Spinal cord (tissue), 10 donors: Measurements from ENCODE around the gene SCML2. TPM values are rescaled to one million over a fixed set of nuclear protein-coding genes. Genes with fewer than 3 reads are reported as not detected.
"Not testable (repeated sequence)": the region's sequence is repeated elsewhere in the genome, so short reads cannot be mapped to it uniquely, and the experiment has no call there.

Experiments used
- DNase-seq, 6 donors: peaks; one replicate each; pipeline versions ENCODE4 v3.0.0 to v3.0.0-alpha.2; 2013 to 2015; ENCODE audit warnings: low spot score in 6 of 6, low read depth in 4 of 6
- H3K27ac ChIP-seq: one replicate; pipeline ENCODE4 v1.5.1; 2013; ENCODE audit warnings: low read depth, low read length, control low read depth
- H3K27me3 ChIP-seq: one replicate; pipeline ENCODE4 v1.6.1; 2013; ENCODE audit warnings: low read length; ENCODE audit not compliant: control insufficient read depth, insufficient read depth
- H3K36me3 ChIP-seq: one replicate; pipeline ENCODE4 v1.6.1; 2013; ENCODE audit warnings: low read length; ENCODE audit not compliant: control insufficient read depth, insufficient read depth
- H3K4me1 ChIP-seq: one replicate; pipeline ENCODE4 v1.6.1; 2013; ENCODE audit warnings: low read length; ENCODE audit not compliant: control insufficient read depth, insufficient read depth
- H3K4me3 ChIP-seq: one replicate; pipeline ENCODE4 v1.5.1; 2013; ENCODE audit warnings: low read depth, low read length, control low read depth
- H3K9me3 ChIP-seq: one replicate; pipeline ENCODE4 v1.6.1; 2013; ENCODE audit warnings: low read length; ENCODE audit not compliant: control insufficient read depth, insufficient read depth
- WGBS: methylation state at CpG from one replicate; pipeline ENCODE4 v1.1.5; 2013; ENCODE audit warnings: missing lambda C conversion rate; ENCODE audit not compliant: insufficient coverage; 5-methylcytosine and 5-hydroxymethylcytosine counted together
- polyA plus RNA-seq, 2 donors: library from polyadenylated mRNA; unstranded; fragments of 120-200 nt; gene quantifications; one replicate each; pipeline ENCODE4 v1.2.1, GENCODE V29; 2013; ENCODE audit not compliant: insufficient read length in 2 of 2
- total RNA-seq, 2 donors: library from RNA; depleted of rRNA in 1 of 2; stranded (reverse); fragments of 120-200 nt in 1 of 2; fragments of >200 nt in 1 of 2; gene quantifications; one replicate each; pipeline versions ENCODE4 v1.2.3 to v1.2.4, GENCODE V29; 2013 to 2014
- donor health status: healthy.

The SCML2 gene
- total and polyA plus RNA-seq, 4 donors, result 3.9 to 5.8 (median 5.2) TPM

DNA sequence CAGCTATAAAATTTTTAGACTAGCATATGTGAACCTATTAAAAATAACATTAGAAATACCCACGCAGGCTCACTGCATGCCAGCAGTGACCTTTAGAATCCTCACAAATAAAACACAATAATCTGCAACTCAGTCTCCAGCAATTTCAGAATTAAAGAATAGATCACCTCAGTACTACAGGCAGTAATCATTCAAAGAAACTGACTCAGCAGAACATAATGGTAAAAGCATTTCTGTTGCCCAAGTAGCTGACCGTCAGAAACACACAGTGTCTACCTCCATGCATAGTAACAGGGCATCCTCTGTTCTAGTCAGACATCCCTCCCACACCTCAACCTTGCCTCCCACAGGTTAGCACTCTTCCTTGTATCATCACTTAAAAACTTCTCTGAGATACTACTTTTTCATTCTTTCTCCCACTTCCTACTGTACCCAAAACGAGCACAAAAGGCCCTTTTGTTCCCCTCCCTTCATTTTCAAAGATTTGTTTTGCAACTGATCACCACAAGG, 68.1 kb downstream of the SCML2 start:
- no peaks in the 10 kb centered on the region for H3K4me1 ChIP-seq
- H3K27me3 ChIP-seq, result peaks cover 7% of the 10 kb centered on the region
- no peaks in the 10 kb centered on the region for H3K9me3 ChIP-seq
- H3K4me3 ChIP-seq, result no peak overlapping the region
- peak in 1 of 6 donors; percentile 4 for DNase-seq
- H3K36me3 ChIP-seq, result no peaks in the 10 kb centered on the region
- WGBS, result 68% methylated on average over 2 of the region's 3 CpGs
- H3K27ac ChIP-seq, result no peak overlapping the region

DNA sequence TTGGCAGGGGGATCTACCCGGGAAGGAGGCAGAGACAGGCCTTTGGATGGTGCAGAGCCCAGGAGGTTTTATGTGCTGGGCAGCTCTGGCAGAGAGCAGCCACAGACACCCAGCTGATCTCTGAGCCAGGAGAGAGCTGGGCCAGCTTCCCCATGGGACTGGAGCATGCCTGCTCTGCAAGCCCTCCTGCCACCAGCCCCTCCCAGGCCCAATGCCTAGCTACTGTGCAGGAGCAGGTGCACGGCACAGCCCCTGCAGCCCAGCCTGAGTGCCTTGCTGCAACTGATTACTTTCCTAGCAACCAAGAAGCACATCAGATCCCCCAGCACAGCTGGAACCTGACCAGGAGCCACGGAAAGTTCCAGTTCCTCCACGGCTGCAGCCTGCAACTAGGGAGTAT, 76.0 kb downstream of the SCML2 start:
- Histone ChIP-seq H3K27me3 (no peaks in the 10 kb centered on the region), H3K27ac (no peak overlapping the region), H3K4me3 (no peak overlapping the region), H3K36me3 (no peaks in the 10 kb centered on the region), H3K4me1 (no peaks in the 10 kb centered on the region), H3K9me3 (peaks cover 6% of the 10 kb centered on the region)
- no peak for DNase-seq
- WGBS, result 79% methylated on average over 4 of the region's 4 CpGs

DNA sequence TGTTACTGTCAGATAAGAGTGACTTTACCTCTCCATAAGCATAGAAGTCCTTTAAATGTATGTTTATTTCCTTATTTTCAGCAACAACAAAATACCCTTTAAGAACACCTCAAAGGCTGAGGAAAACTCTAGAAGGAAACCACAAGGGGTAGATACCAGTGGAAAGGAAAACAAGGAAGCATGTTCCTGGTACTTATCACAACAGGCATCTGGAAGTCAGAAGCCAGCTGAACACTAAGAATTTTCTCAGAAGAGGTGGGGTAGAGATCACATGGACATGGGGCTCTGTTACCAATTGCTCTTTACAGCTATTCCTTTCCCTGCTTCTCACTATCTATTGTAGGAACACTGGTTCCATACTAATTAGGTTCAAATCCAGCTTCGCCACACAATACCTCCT, 82.3 kb downstream of the SCML2 start:
- Histone ChIP-seq H3K27ac (no peak overlapping the region), H3K9me3 (no peaks in the 10 kb centered on the region), H3K4me3 (no peak overlapping the region), H3K36me3 (no peaks in the 10 kb centered on the region), H3K4me1 (no peaks in the 10 kb centered on the region), H3K27me3 (no peaks in the 10 kb centered on the region)
- no peak for DNase-seq
- no CpG with 5 or more reads among the region's 1 CpG for WGBS

DNA sequence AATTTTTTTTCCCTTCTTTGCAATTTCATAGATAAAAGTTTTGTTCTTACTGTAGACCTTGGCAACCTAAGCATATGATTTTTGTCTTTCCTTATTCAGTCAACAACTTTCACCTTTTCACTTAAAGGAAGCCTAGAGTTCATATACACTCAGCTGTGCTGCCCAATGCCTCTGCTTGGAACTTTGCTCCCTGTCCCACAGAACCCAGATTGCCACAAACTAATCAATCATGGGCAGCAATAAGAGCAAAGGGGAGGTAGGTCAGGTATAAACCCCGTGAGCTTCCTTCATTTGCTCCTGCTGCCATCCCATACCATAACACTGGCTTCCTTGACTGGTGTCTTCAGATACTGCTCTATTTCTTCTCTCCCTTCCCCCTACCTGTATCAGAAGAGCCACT, 82.8 kb downstream of the SCML2 start:
- no peaks in the 10 kb centered on the region for H3K36me3 ChIP-seq
- no peaks in the 10 kb centered on the region for H3K4me1 ChIP-seq
- no peaks in the 10 kb centered on the region for H3K9me3 ChIP-seq
- 83% methylated on average over 1 of the region's 1 CpG for WGBS
- no peak overlapping the region for H3K27ac ChIP-seq
- no peak for DNase-seq
- no peak overlapping the region for H3K4me3 ChIP-seq
- H3K27me3 ChIP-seq, result no peaks in the 10 kb centered on the region

DNA sequence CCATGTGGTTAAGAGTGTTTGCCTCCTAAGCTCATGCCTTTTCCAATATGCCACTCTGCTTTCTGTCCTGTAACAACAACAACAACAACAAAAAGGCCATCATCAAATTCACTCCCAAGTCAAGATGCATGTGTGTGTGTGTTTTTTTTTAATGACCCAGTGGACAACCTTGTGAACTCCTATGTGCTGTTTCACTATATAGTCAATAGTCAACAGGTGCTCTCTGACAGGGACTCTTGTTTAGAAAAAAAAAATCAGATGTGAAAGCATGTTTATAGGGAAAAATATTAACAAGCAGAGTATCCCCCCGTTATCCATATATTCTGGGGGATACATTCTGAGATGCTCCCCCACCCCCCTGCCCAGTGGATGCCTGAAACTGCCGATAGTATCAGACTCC, 83.2 kb downstream of the SCML2 start:
- Histone ChIP-seq H3K9me3 (no peaks in the 10 kb centered on the region), H3K27me3 (no peaks in the 10 kb centered on the region), H3K36me3 (no peaks in the 10 kb centered on the region), H3K4me3 (no peak overlapping the region), H3K4me1 (no peaks in the 10 kb centered on the region), H3K27ac (no peak overlapping the region)
- no peak for DNase-seq
- 100% methylated on average over 1 of the region's 2 CpGs for WGBS

DNA sequence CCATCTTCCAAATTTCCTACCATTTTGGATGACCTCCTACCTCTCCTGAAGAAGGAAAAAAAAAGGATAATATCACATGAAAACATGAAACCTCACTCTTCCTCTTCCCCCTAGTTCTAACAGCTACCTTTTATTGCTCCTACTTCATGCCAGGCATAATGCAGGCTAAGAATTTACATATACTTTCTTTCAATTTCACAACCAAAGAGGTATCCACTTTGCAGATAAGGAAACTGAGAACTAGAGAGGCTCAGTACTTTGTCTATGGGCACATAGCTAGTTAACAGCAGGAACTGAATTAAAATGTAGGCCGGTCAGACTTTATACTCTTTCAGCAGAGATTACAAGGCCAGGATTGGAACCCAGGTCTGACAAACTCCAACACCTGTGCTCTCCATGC, 99.4 kb downstream of the SCML2 start:
- H3K27me3 ChIP-seq, result peaks cover 2% of the 10 kb centered on the region
- no peak for DNase-seq
- H3K4me1 ChIP-seq, result no peaks in the 10 kb centered on the region
- no peaks in the 10 kb centered on the region for H3K9me3 ChIP-seq
- H3K27ac ChIP-seq, result no peak overlapping the region
- no peak overlapping the region for H3K4me3 ChIP-seq
- H3K36me3 ChIP-seq, result no peaks in the 10 kb centered on the region
- WGBS, result 83% methylated on average over 1 of the region's 1 CpG

DNA sequence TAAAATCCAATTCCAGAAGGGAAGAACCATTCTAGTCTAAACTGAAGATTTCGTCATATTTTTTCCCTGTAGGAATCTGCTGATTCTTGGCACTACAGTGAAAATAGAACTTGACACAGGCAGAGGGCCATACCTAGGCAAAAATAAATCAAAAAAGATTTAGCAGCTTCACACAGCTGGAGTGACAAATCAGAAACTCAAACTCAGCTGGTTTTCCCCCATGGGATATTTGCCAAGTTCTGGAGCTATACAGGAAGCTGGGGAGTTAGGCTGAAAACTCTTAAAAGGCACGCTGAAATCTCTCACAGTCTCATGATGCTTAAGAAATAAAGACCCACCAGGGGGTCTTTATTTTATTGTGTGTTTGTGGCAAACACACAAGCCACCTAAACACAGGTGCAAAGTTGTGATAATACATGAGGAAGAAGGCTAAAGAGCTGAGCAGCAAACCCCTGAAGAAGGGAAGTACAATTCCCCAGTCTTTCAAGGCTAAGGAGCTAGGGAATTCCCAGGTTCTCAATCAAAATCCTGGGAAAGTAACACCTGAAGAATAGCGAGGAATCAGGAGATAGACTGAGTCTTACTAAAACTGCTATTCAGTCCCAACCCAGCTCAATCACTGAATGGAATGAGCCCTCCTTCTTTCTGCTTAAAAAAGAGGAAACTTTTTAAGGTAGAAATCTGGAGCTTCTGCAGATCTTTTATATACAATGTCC, 101.7 kb downstream of the SCML2 start:
- no CpG with 5 or more reads among the region's 3 CpGs for WGBS
- Histone ChIP-seq H3K4me3 (no peak overlapping the region), H3K4me1 (no peaks in the 10 kb centered on the region), H3K27ac (no peak overlapping the region), H3K27me3 (peaks cover 2% of the 10 kb centered on the region), H3K9me3 (peaks cover 4% of the 10 kb centered on the region), H3K36me3 (no peaks in the 10 kb centered on the region)
- DNase-seq, result peak in 1 of 6 donors; percentile 13

DNA sequence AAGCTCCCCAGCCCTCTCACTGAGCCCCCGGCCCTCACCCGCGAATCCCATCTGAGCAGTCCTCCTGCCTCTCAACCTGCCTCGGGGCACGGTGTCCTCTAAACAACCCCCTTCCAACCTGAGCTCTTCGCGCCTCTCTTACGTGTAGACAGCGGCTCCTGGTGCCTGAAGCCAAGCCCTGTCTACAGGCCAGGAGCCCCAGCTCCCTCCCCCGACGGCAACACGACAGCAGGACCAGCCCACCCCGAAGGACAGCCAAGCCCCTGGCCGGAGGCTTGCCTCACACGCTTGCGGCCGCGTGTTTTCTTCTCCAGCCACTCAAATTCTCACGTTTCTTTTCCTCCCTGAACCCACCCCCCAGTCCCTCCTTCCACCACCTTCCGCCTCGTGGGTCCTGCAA, 124.8 kb downstream of the SCML2 start:
- H3K36me3 ChIP-seq, H3K27ac ChIP-seq, H3K4me3 ChIP-seq, H3K27me3 ChIP-seq, H3K4me1 ChIP-seq, DNase-seq, H3K9me3 ChIP-seq: not testable (repeated sequence)
- 63% methylated on average over 8 of the region's 21 CpGs for WGBS

DNA sequence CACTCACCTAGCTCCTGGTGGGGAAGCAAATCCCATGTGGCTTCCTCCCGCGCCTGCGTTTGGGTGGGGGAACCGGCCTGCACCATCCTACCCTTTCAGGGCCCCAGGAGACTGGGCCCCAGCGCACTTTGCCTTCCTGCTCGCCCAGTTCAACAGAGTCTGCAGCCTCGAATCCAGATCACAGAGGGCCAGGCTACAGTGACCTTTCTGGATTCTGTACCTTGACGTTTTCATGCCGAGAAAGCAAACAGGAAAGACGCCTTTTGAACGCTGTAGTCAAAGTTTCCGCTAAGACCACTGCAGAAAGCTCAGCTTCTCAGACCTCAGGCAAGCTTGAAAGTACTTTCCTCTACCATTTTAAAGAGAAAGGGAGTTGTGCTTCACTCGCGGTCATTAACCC, 126.4 kb downstream of the SCML2 start:
- DNase-seq, result no peak
- H3K9me3 ChIP-seq, result no peaks in the 10 kb centered on the region
- H3K36me3 ChIP-seq, result no peaks in the 10 kb centered on the region
- no peaks in the 10 kb centered on the region for H3K4me1 ChIP-seq
- H3K27me3 ChIP-seq, result no peaks in the 10 kb centered on the region
- WGBS, result 87% methylated on average over 14 of the region's 14 CpGs
- no peak overlapping the region for H3K27ac ChIP-seq
- H3K4me3 ChIP-seq, result no peak overlapping the region

DNA sequence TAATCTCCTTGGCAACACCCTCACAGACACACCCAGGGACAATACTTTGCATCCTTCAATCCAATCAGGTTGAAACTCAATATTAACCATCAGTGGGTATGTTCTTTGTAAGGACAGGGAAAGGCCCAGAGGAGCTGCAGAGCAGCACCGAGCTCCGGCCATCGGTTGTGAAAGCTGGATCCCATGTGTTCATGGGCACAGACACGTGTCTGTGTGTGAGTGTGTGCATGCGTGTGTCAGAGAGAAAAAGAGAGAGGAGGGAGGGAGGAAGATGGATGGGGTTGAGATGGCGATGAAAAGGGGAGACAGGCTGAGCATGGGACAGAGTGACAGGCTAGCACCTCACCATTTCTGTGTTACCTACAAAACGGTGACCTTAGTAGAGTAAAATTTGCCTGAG, 127.0 kb downstream of the SCML2 start:
- Histone ChIP-seq H3K4me1 (no peaks in the 10 kb centered on the region), H3K27me3 (no peaks in the 10 kb centered on the region), H3K36me3 (no peaks in the 10 kb centered on the region), H3K27ac (no peak overlapping the region), H3K9me3 (no peaks in the 10 kb centered on the region), H3K4me3 (no peak overlapping the region)
- no peak for DNase-seq
- 89% methylated on average over 6 of the region's 7 CpGs for WGBS
